ENCODE results near the gene FRMD5. TPM values are rescaled to one million over a fixed set of nuclear protein-coding genes. Genes with fewer than 3 reads are reported as not detected.

FRMD5 gene
- total RNA-seq, 1 donor from 2014 or later = 62.4 TPM

GRCh38 chr15:44102675-44103254 lies 92.3 kb downstream of the FRMD5 start:
- peaks cover 25% of the 10 kb centered on the region for H3K4me1 ChIP-seq
- DNase-seq = no peak
- H3K36me3 ChIP-seq = no peaks in the 10 kb centered on the region
- H3K27me3 ChIP-seq (ENCODE audit: low read depth) = no peaks in the 10 kb centered on the region
- H3K9me3 ChIP-seq (replicated peaks) = no peaks in the 10 kb centered on the region
- H3K27ac ChIP-seq (replicated peaks) = peak overlapping the region; percentile 24
- no peak for TF ChIP-seq CTCF (IDR thresholded peaks at IDR 0.05; ENCODE audit: borderline replicate concordance)
- H3K4me3 ChIP-seq = no peak overlapping the region
- intact Hi-C loops (cut with micrococcal nuclease) = no loop called here

DNA sequence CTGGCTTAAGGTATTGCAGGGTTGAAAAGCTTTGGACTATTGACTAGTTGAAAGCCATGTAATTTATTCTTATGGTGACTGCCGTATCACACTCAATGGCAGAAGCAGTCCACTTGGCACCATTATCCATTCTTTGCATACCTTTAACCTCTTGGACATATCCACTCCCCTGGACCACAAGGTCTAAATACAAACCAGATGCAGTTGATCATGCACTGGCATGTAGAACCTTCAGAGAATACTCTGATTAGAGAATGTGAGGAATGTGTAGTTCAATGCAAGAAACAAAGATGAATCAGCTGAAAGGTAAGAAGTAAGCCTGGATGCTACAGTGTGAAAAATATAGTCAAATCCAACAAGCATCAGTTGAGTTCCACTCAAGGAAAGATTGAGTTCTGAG lies 93.1 kb downstream of the FRMD5 start:
- intact Hi-C loops (cut with micrococcal nuclease) = no loop called here
- Histone ChIP-seq H3K4me3 (no peak overlapping the region), H3K27ac (replicated peaks) (peak overlapping the region; percentile 24)

DNA sequence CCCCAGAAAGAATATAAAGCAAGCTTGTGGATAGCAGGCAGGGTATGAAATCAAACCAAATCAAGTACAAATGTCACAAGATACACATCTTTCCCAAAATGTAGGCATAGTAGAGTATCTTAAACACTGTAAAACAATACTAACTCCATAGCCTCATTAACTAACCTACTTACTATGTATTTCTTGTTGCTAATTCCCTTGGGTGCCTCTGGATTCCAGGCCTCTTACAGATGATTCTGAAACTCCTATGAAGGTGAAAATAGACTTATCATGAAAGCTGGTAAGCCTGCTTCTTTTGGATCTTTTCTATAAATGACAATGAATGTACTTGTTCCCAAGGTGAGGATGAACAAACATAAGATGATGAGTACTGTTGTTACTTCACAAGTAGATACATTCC lies 93.8 kb downstream of the FRMD5 start:
- no peak overlapping the region for H3K27ac ChIP-seq (replicated peaks)
- H3K36me3 ChIP-seq = no peaks in the 10 kb centered on the region
- H3K4me3 ChIP-seq = no peak overlapping the region
- no peaks in the 10 kb centered on the region for H3K9me3 ChIP-seq (replicated peaks)
- TF ChIP-seq CTCF (IDR thresholded peaks at IDR 0.05; ENCODE audit: borderline replicate concordance) = no peak
- intact Hi-C loops (cut with micrococcal nuclease) = no loop called here
- H3K27me3 ChIP-seq (ENCODE audit: low read depth) = no peaks in the 10 kb centered on the region
- DNase-seq = no peak
- H3K4me1 ChIP-seq = peaks cover 25% of the 10 kb centered on the region

More for the DNA sequence above, 93.1 kb downstream of the FRMD5 start:
- H3K4me1 ChIP-seq = peaks cover 25% of the 10 kb centered on the region
- H3K9me3 ChIP-seq (replicated peaks) = no peaks in the 10 kb centered on the region
- no peak for DNase-seq
- no peaks in the 10 kb centered on the region for H3K27me3 ChIP-seq (ENCODE audit: low read depth)
- H3K36me3 ChIP-seq = no peaks in the 10 kb centered on the region
- no peak for TF ChIP-seq CTCF (IDR thresholded peaks at IDR 0.05; ENCODE audit: borderline replicate concordance)

- TF ChIP-seq CTCF (IDR thresholded peaks at IDR 0.05; ENCODE audit: borderline replicate concordance) = no peak
- DNase-seq = no peak
- Histone ChIP-seq H3K4me3 (no peak overlapping the region), H3K4me1 (peaks cover 25% of the 10 kb centered on the region), H3K9me3 (replicated peaks) (no peaks in the 10 kb centered on the region), H3K27me3 (ENCODE audit: low read depth) (no peaks in the 10 kb centered on the region), H3K27ac (replicated peaks) (no peak overlapping the region), H3K36me3 (no peaks in the 10 kb centered on the region)
- intact Hi-C loops (cut with micrococcal nuclease) = no loop called here
Measured at GRCh38 chr15:44099671-44100070, 95.4 kb downstream of the FRMD5 start.

- no peaks in the 10 kb centered on the region for H3K27me3 ChIP-seq (ENCODE audit: low read depth)
- no peaks in the 10 kb centered on the region for H3K9me3 ChIP-seq (replicated peaks)
- no peak overlapping the region for H3K27ac ChIP-seq (replicated peaks)
- intact Hi-C loops (cut with micrococcal nuclease) = no loop called here
- no peaks in the 10 kb centered on the region for H3K36me3 ChIP-seq
- H3K4me3 ChIP-seq = no peak overlapping the region
- TF ChIP-seq CTCF (IDR thresholded peaks at IDR 0.05; ENCODE audit: borderline replicate concordance) = no peak
- peaks cover 19% of the 10 kb centered on the region for H3K4me1 ChIP-seq
- no peak for DNase-seq
Measured at GRCh38 chr15:44097552-44097951, 97.5 kb downstream of the FRMD5 start.

All from left ventricle myocardium inferior (tissue), 1 donor.